ENCODE results near the gene SP4. TPM values are rescaled to one million over a fixed set of nuclear protein-coding genes. Genes with fewer than 3 reads are reported as not detected.
A peak's percentile ranks its signal among the peaks of the same experiment; 100 is the strongest.

Gene SP4
- total and polyA plus RNA-seq, 2 donors (not counting 3 experiments of a cell fraction or from before 2014, with no cell fraction given), result 3.3 to 8.8 TPM

- peak overlapping the region; percentile 43 to 56 (median 54) for H3K4me3 ChIP-seq (replicated peaks in 1 of 3; ENCODE audit: insufficient read depth in 1 of 3, low read depth in 1 of 3, low read length in 3 of 3)
- no peaks in the 10 kb centered on the region for H3K79me2 ChIP-seq (ENCODE audit: control insufficient read depth, insufficient read depth, low read length)
- H3K9me1 ChIP-seq (replicated peaks; ENCODE audit: control insufficient read depth, extremely low read depth, insufficient read depth, low read length), result no peaks in the 10 kb centered on the region
- intact Hi-C loops (cut with micrococcal nuclease) (loop anchor here (5.0 to 10.0 kb wide), 2 partner anchors 74 to 461 kb away; no protein-coding TSS in a partner anchor), dilution Hi-C loops (cut with MboI; ENCODE audit: extremely low pct_ligation_motif_present, low sequenced_read_pairs) (no loop called here)
- no peaks in the 10 kb centered on the region for H3K9me3 ChIP-seq (replicated peaks; ENCODE audit: control insufficient read depth, insufficient read depth, low read length)
- CTCF ChIA-PET, result no interaction called here
- POLR2A ChIA-PET, result no interaction called here
- H3K4me1 ChIP-seq (ENCODE audit: control insufficient read depth, extremely low read depth, insufficient read depth, low read length), result peaks cover 13% of the 10 kb centered on the region
- peak overlapping the region; percentile 98 for H2AFZ ChIP-seq (ENCODE audit: low read depth, low read length)
- no peaks in the 10 kb centered on the region for H4K20me1 ChIP-seq (replicated peaks; ENCODE audit: control insufficient read depth, extremely low read depth, insufficient read depth, low read length)
- H3K36me3 ChIP-seq (ENCODE audit: control insufficient read depth in 2 of 2, extremely low read depth in 1 of 2, insufficient read depth in 2 of 2, low read length in 2 of 2), result no peaks in the 10 kb centered on the region
- FAIRE-seq (peak; percentile 68), DNase-seq (ENCODE audit: low read depth, low spot score) (peak; percentile 23)
- H3K27ac ChIP-seq (ENCODE audit: insufficient read depth, low read depth, low read length), result no peak overlapping the region
- peaks cover 22 to 41% of the 10 kb centered on the region in 2 experiments for H3K27me3 ChIP-seq (ENCODE audit: control insufficient read depth in 2 of 2, insufficient read depth in 2 of 2, low read length in 2 of 2)
- no peak overlapping the region for H3K9ac ChIP-seq (replicated peaks; ENCODE audit: extremely low read depth, insufficient read depth, low read length)
- TF ChIP-seq, protein P1, sequence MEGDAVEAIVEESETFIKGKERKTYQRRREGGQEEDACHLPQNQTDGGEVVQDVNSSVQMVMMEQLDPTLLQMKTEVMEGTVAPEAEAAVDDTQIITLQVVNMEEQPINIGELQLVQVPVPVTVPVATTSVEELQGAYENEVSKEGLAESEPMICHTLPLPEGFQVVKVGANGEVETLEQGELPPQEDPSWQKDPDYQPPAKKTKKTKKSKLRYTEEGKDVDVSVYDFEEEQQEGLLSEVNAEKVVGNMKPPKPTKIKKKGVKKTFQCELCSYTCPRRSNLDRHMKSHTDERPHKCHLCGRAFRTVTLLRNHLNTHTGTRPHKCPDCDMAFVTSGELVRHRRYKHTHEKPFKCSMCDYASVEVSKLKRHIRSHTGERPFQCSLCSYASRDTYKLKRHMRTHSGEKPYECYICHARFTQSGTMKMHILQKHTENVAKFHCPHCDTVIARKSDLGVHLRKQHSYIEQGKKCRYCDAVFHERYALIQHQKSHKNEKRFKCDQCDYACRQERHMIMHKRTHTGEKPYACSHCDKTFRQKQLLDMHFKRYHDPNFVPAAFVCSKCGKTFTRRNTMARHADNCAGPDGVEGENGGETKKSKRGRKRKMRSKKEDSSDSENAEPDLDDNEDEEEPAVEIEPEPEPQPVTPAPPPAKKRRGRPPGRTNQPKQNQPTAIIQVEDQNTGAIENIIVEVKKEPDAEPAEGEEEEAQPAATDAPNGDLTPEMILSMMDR (IDR thresholded peaks at IDR 0.05; ENCODE audit: extremely low read depth in 1 of 2, insufficient read depth in 1 of 2, low read depth in 1 of 2, low read length in 2 of 2), result no peak
- TF ChIP-seq, protein P2, sequence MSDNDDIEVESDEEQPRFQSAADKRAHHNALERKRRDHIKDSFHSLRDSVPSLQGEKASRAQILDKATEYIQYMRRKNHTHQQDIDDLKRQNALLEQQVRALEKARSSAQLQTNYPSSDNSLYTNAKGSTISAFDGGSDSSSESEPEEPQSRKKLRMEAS (IDR thresholded peaks at IDR 0.05; ENCODE audit: insufficient read depth, insufficient read length), result no peak
- TF ChIP-seq JUN (IDR thresholded peaks at IDR 0.05; ENCODE audit: borderline replicate concordance, insufficient read depth, insufficient read length, low read depth) (no peak), POLR2A (IDR thresholded peaks at IDR 0.05; ENCODE audit: low read depth, low read length) (no peak), MYC (IDR thresholded peaks at IDR 0.05; ENCODE audit: low read depth, low read length) (no peak), EZH2 (IDR thresholded peaks at IDR 0.05; ENCODE audit: borderline replicate concordance, low read depth, low read length, severe bottlenecking) (no peak), FOS (IDR thresholded peaks at IDR 0.05; ENCODE audit: borderline replicate concordance, insufficient read depth, low read length) (no peak), GATA2 (IDR thresholded peaks at IDR 0.05; ENCODE audit: insufficient read depth, insufficient read length, low read depth, low read length) (no peak), POLR2AphosphoS5 (IDR thresholded peaks at IDR 0.05; ENCODE audit: insufficient read depth, low read depth, low read length) (no peak)
- H3K4me2 ChIP-seq (ENCODE audit: insufficient read depth, low read length), result peak overlapping the region; percentile 93
- BruUV-seq (replicated peaks), result no TSS peak
Observed at GRCh38 chr7:21543528-21544302, 115.8 kb downstream of the SP4 start.
